ENCODE results near the gene IVNS1ABP.
A peak's percentile ranks its signal among the peaks of the same experiment; 100 is the strongest.
"Not testable (repeated sequence)": the region's sequence is repeated elsewhere in the genome, so short reads cannot be mapped to it uniquely, and the experiment has no call there.

Gene IVNS1ABP

DNA sequence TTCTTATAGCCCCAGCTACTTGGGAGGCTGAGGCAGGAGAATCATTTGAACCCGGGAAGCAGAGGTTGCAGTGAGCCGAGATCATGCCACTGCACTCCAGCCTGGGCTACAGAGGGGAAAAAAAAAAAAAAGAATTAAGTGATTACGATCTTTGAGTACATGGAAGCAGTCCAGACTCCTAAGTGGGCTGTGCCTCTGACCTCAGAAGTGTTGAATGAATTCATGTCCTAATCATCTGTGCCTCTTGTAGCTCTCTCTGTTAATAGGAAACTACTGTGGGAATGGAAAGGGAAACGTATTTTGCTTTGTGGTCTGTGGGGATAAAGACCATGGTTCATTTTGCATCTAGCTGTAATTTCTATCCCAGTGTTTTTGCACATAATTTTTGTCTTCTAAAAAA, 8.4 kb upstream of the IVNS1ABP start:
- no peak for DNase-seq

DNA sequence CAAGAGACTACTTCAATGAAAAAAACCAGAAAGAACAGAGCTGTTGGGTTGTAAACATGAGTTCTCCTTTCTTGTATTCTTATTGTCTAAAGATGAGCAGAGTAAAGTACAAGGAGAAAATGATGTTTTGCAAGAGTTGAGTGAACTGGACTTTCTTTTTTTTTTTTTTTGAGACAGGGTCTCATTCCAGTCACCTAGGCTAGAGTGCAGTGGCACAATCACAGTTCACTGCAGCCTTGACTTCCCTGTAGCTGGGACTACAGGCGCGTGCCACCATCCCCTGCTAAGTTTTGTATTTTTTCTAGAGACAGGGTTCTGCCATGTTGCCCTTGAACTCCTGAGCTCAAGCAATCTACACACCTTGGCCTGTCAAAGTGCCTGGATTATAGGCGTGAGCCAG, 7.1 kb upstream of the IVNS1ABP start:
- no peak for DNase-seq

DNA sequence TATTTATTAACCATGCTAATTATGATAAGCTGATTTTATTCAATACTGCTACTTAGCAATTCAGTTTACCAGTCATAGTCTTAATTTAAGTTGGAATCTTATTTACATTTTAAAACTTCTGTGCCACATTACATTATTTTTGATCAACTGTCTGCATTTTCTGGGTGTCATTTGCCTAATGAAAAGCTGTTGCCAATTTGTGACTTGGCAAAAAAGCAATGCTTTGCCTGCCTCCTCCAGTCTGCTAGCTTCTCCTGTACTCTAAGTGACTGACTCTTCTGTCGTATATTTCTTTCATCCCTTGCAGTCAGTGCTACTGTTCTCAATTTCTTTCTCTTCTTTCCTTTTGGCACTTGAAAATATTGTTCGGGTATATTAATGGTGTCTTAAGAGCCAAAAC, 5.6 kb upstream of the IVNS1ABP start:
- no peak for DNase-seq

DNA sequence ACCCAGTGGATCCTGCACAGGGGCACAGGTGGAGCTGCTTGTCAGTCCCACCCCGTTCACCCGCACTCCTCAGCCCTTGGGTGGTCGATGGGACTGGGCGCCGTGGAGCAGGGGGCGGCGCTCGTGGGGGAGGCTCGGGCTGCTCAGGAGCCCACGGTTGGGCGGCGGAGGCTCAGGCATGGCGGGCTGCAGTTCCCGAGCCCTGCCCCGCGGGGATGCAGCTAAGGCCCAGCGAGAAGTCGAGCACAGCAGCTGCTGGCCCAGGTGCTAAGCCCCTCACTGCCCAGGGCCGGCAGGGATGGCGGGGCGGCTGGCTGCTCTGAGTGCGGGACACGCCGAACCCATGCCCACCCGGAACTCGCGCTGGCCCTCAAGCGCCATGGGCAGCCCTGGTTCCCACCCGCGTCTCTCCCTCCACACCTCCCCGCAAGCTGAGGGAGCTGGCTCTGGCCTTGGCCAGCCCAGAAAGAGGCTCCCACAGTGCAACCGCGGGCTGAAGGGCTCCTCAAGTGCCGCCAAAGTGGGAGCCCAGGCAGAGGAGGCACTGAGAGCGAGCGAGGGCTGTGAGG, 4.7 kb upstream of the IVNS1ABP start:
- DNase-seq = not testable (repeated sequence)

DNA sequence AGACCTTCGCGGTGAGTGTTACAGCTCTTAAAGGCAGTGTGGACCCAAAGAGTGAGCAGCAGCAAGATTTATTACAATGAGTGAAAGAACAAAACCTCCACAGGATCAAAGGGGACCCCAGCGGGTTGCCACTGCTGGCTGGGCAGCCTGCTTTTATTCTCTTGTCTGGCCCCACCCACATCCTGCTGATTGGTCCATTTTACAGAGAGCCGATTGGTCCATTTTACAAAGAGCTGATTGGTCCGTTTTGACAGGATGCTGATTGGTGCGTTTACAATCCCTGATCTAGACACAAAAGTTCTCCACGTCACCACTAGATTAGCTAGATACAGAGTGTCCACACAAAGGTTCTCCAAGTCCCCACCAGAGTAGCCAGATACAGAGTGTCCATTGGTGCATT, 4.1 kb upstream of the IVNS1ABP start:
- not testable (repeated sequence) for DNase-seq

DNA sequence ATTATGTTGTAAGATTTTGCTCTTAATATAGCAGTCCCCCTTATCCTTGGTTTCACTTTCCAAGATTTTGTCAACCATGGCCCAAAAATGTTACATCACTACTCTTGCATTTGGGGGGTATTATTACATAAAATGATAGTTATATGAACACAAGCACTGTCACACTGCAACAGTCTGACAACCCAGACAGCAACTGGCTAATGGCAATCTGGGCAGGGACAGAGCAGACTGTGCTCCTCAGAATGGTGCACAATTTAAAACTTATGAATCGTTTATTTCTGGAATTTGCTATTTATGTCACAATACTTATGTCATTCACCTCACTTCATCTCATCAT, 2.1 kb upstream of the IVNS1ABP start:
- no peak for DNase-seq

DNA sequence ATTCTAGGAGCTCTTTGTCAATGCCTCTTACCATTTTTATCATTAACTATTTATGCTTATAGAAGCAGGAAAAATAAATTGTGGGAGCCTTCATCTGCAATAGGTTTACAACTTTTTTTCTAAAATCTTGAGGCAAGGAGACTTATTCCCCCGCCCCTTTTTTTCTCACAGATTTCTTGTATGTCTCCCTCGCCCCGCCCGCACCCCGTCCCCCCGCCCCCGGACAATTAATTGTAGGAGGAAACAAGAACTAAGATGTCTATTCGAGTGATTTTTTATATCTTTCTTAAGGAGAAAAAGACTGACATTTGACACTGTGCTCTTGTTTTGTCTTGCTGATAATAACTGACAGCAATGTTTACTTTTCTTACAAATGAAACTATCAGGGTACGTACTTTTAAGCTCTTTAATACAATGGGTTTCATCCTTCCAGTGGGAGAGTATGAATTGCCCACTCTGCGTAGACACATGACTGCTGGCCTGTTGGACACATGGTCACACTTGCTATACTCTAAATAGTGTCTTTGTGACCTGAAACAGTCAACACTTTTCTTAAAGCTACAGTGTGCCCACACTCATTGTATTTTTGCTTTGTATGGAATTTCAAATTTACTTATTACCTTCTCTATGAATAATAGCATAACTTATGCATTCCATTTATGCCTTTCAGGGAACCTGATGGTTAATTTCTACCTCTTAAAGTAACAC, 1.5 kb upstream of the IVNS1ABP start:
- no peak for DNase-seq

DNA sequence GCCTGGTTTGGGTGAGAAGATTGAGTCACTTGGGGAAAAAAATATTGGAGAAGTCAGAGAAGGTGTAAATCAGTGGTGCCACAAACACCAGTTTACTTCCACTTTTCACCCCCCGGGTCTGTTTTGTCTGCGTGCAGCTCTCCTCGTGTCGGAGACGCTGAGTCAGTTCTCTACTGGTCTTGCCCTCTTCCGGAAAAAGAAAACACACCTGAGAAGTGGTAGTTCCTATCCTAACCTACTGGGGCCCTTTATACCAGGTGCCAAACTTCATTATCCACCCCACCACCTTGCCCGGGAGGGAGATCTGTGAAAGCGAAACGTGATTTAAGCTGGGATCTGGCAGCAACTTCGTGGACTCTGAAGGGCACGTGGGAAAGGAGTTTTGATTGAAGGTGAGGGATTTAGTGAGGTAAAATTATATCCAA, 855 bp upstream of the IVNS1ABP start:
- DNase-seq = peak; percentile 95

DNA sequence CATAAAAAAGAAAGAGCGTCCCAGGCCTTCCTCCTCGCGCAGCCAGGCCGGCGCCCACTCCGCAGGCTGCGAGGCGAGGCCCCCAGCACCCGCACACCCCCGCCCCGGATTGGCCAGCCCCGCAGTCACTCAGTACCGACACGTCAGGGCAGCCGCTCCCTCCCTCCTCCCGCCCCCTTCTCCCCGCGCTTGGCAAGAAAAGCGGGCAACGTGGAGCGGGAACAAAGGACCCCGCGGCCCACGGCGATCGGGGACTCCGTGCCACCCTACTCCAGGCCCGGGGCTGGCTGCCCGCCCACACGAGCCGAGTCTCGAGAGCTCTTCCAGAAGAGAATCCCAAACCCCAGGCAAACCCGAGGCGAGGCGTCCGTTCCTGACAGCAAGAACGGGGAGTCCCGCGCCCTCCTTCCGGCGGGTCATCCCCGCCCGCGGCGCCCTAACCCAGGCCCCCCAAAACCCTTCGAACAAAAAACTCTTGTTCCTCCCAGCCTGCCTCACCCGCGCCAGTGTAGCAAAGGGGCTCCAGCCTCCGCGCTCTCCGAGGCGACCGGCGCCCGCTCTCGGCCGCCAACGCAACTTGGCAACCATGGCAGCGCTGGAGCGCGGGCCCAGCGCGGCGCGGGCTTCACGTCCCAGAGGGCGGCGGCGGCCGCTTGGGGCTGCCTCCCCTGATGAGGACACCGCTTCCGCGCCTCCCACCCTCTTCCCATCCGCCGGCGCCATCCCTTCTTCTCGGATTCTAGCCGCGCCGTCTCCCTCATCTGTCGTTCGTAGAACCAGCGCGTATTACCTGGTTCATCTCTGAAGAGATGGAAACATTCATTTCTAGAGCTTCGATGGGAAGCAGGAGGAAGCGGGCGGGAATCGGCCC, 645 bp downstream of the IVNS1ABP start:
- peak; percentile 91 for DNase-seq

DNA sequence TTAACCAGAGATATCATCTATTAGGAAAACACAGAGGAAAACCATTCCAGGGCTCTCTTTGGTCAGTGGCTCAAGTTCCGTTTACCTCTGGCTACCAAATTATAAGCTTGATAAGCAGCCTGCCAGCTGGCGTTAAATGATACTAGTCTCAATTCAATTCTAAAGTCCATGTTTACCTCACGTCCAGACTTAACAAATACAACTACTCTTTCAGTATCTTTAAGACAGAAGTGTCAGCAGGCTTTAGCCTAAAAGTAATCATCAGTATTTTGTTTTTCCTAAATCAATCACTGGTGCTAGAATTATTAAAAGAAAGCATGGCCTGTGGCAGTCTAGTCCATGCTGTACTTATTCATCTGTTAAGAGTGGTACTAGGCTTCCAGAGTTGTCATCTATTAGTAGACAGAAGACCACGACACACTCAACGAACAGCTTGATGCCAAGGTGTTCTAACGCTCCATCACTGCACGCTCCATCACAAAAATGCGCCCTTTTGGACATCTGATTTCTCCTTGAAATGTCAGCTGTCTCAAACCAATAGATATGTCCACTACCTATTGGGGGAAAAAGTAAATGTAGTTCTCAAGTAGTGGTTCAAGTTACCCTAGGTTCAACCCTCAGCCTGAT, 1.5 kb downstream of the IVNS1ABP start:
- no peak for DNase-seq

DNA sequence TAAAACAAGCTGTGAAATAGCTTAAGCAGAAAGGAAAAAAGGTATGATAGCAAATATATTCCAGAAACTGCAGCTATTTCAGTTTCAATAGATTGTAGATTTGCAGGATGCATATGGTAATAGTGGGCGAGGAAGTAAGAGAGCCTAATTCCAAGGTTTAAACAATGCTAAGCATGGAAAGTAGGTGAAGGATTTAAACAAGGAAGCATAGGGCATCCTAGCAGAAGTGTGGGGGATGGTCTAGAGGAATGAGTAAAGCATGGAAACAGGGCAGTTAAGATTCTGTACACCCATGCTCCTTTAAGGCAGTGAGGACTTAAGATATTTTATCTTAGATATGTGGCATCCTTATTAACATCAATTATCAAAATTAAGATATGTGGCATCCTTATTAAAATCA, 2.6 kb downstream of the IVNS1ABP start:
- no peak for DNase-seq

DNA sequence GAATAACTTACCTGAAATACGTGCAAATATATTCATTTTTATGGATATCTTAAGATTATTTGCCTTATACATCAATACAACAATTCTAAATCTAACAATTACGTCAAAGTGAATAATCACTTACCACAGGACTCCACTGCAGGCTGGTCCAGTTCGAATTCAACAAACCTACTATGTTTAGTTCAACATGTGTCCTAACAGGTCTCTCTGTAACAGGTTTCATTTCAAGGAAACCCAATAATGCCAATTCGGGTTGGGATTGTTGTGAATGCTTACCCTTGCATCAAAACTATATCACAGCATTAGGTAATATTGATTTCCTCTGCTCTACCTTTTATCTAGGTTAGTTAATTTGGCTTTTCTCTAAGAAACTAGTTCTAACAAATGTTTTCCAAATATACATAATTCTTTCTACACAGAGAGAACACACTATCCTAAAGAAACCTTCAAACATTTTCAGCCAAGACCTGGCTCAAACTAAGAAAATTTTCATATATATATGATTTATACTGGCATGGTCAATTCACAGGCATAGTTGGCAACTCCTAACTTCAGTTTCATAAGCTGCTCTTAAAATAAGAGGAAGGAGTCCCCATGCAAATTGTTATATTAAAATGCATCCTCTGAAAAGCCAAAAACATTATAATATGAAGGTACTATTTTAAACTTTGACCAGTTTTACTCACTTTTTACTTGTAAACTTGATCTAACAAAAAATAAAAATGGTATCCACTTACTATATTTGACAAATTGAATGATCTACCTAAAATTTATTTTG, 4.5 kb downstream of the IVNS1ABP start:
- DNase-seq = no peak

DNA sequence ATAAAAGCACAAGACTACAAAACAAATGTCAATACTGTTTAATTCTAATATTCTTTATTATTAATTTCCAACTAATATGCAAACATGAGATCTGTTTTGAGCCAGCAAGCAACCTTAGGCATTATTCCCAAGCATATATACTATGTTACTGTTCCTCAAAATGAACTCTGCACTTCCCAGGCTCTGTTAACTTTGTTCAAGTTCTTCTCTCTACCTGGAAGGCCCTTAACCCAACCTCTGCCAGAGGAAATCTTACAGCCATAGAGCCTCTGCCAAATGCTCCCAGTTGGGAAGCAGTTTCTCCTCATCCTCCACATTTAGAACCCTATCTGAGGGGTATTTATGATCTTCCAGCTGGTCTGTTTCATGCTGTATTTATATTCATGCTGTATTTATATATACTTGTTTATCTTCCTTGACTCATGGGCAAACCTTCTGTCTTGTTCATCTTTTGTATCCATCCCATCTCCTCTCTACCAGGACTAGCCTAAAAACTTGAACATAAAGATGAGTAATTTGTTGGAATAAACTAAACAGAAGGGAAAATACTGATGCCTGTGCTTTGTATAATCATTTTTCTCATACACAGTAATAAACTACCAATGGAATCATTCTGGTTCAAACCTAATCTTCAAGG, 5.3 kb downstream of the IVNS1ABP start:
- no peak for DNase-seq

DNA sequence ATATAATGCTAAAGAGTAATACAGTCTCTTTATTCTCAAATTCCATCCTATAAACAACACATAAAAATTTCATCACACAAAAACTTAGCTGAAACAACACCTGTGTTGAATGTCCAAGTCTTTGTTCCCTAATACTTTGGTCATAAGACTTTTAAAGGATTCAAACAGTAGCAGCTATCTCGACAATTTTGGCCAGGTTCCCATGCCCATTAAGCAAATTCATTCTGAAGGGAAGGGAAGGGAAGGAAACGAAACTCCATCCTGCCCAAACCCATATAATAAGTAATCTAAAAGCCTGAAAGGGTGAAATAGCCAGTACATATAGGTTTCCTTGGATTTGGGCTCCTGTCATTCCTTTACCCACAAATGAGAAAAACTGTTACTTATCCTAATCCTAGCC, 7.5 kb downstream of the IVNS1ABP start:
- DNase-seq = no peak

DNA sequence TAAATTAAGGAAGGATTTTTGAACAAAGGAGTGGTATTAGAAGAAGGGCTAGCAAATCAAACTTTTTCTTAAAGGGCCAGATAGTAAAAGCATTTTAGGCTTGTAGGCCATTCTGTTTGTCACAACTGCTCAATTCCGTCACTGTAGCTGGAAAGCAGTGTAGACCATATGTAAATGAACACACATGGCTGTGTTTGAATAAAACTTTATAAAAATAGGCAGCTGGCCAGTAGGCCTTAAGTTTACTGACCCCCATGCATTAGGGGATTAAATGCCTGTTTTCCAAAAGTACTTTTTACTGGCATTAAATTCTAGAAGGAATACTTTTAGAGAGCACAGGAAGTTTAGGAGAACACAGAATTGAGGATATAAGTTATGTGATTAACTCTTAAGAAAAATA, 8.9 kb downstream of the IVNS1ABP start:
- no peak for DNase-seq

DNA sequence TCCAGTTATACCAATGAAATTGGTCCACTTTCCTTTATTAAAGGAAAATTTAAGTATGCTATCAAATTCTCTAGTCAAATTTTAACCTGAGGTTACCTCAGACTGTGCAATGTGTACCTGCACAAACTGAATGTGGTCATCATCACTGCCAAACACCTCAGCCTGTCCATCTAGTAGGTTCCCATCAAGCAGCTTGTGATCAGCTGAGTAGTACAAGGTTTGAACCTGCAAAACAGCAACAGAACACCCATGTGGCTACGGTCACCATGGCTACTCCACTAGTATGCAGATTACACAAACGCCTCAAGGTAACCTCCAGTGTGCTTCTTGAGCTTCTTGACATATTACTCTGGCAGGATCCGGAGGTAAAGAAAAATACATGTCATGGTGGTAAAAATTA, 11.6 kb downstream of the IVNS1ABP start:
- DNase-seq = no peak

DNA sequence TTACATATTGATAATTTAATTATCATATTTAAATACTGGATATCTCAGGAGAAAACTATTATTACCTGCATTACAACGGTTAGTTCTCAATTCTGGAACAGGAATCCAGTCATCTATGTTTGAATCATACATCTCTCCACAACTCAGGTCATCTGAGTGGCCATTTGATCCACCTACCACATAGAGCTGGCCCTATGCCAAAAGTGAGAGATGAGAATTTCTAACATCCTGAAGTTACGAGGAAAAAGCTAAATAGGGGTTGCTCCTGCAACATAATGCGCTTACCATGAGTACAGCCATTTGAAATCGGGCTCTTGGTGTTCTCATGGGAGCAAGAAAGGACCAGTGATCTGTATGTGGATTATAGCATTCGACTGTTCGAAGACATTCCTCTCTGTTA, 16.9 kb downstream of the IVNS1ABP start:
- DNase-seq = no peak

DNA sequence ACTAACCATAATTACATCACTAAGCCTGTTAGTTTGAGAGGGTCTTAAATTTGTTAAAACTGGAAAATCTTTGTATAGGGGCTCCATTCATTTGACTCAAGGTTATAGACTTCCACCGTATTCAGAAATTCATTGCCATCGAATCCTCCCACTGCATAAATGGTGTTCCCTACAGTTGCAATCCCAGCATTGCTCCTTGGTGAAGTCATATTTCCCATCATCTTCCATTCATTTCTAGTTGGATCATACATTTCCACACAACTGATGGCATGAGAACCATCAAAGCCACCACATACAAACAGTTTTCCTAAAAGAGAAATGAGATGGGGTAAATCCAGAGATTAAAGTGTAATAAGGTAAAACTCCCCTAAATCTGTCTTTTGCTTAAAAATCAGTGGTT, 19.1 kb downstream of the IVNS1ABP start:
- no peak for DNase-seq

DNA sequence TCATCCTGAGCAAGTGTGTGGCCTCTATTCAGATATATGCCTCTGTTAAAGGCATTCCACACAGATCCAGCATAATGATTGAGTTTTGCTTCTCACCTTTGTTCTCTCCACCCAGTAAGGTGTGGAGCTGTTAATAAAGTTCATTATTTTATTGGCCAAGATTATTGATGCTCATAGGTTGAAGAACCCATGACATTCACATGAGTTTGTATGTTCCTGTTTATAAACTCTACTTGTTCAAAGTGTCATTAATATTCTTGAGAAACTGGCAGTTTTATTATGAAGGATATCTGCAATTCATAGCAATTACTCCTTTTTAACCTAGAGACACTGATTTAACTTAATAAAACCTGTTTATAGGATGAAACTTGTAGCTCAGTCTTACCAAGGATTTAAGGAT, 22.0 kb downstream of the IVNS1ABP start:
- DNase-seq = no peak

DNA sequence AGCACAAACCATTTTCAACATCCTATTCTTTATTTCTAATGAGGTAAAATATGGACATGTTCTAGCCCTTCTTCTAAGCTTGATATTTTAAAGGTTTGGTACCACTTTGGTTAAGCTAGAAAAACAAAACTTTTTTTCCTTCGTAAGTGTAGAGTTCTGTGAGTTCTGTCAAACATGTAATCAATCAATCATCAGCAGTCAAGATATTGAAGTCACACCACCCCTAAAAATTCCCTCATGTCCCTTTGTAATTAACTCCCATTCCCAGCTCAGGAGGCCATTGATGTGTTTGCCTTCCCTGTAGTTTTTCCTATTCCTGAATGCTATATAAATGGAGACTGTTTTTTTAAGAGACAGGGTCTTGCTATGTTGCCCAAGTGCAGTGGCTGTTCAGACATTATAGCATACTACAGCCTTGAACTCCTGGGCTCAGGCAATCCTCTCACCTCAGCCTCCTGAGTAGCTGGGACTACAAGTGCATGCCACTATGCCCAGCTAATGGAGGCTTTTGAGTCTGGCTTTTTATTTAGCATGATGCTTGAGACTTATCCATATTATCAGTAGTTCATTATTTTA, 23.0 kb downstream of the IVNS1ABP start:
- DNase-seq = no peak

DNA sequence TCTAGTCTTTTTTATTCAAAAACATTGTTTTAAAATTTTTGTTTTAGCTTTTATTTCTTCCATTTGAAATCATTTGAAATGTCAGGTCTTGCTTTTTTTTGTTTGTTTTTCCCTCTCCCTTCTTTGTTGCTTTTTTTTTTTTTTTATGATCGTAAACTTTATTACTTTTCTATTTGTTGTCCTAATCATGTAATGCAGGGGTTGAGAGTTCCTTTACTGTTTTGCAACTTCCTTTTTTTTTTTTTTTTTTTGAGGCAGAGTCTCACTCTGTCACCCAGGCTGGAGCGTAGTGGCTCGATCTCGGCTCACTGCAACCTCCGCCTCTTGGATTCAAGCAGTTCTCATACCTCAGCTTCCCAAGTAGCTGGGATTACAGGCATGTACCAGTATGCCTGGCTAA, 24.8 kb downstream of the IVNS1ABP start:
- DNase-seq = no peak

DNA sequence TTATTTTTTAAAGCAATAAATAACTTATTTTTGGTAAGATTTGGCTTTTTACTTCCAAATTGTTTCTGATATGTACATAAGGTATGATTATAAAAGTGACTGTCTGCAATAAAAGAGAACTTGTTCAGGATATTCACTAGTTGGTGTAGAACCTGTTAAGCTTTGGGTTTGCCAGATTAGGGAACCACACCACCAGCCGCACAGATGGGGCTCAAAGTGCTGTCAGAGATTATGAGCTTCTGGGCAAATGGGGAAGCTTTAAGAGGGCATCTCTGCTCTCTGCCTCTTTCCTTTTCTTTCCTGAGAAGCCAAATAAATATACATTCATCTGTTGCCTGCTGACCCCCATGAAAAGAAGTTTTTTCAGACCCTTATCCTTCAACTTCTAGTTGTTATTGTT, 25.4 kb downstream of the IVNS1ABP start:
- DNase-seq = no peak
